Neural cell (in vitro differentiated cells): ENCODE data around the gene SYT5. TPM values are rescaled to one million over a fixed set of nuclear protein-coding genes. Genes with fewer than 3 reads are reported as not detected.
A peak's percentile ranks its signal among the peaks of the same experiment; 100 is the strongest.

Experiments
- H2AFZ ChIP-seq: fragments of 200-600, 300-800 bp; sonication (generic), shearing (Covaris generic); 2 replicates; pipeline ENCODE4 v1.6.0; 2014; ENCODE audit warnings: low read depth, mild to moderate bottlenecking, antibody characterized with exemption, low read length, moderate library complexity
- H3F3A ChIP-seq: fragments of 200-600 bp; shearing (Covaris generic); 2 replicates; pipeline ENCODE4 v1.6.1; 2016; ENCODE audit warnings: mild to moderate bottlenecking, moderate library complexity, mixed read lengths, antibody characterized with exemption, low read length; ENCODE audit not compliant: insufficient read depth, poor library complexity, severe bottlenecking
- H3K27ac ChIP-seq: fragments of 200-600, 300-800 bp; sonication (generic), shearing (Covaris generic); 2 replicates; pipeline ENCODE4 v1.5.1; 2014; ENCODE audit warnings: mild to moderate bottlenecking, low read length, moderate library complexity
- H3K27me3 ChIP-seq: fragments of 300-800, 200-600 bp; sonication (generic), shearing (Covaris generic); 2 replicates; pipeline ENCODE4 v1.6.0; 2014; ENCODE audit warnings: mild to moderate bottlenecking, low read depth, low read length, moderate library complexity; ENCODE audit not compliant: insufficient read depth
- H3K36me3 ChIP-seq: fragments of 300-800, 200-600 bp; sonication (generic), shearing (Covaris generic); 2 replicates; pipeline ENCODE4 v1.5.1; 2014; ENCODE audit warnings: mild to moderate bottlenecking, antibody characterized with exemption, low read length, moderate library complexity; ENCODE audit not compliant: insufficient read depth
- H3K4me2 ChIP-seq: fragments of 300-800, 200-600 bp; sonication (generic), shearing (Covaris generic); 2 replicates; pipeline ENCODE4 v1.6.0; 2014; ENCODE audit warnings: mild to moderate bottlenecking, low read length
- H3K4me3 ChIP-seq: fragments of 300-800, 200-600 bp; sonication (generic), shearing (Covaris generic); 2 replicates; pipeline ENCODE4 v1.5.1; 2014; ENCODE audit warnings: mild to moderate bottlenecking, low read length, moderate library complexity
- H3K79me2 ChIP-seq: fragments of 200-600 bp; shearing (Covaris generic); replicated peaks from 2 replicates; pipeline ENCODE4 v1.6.0; 2014; ENCODE audit warnings: mild to moderate bottlenecking, low read length, moderate library complexity; ENCODE audit not compliant: insufficient read depth
- H3K9ac ChIP-seq: fragments of 300-800, 200-600 bp; sonication (generic), shearing (Covaris generic); 2 replicates; pipeline ENCODE4 v1.6.1; 2016; ENCODE audit warnings: mild to moderate bottlenecking, low read length, mixed read lengths
- H3K9me2 ChIP-seq: fragments of 200-600 bp; shearing (Covaris generic); 2 replicates; pipeline ENCODE4 v1.6.1; 2016; ENCODE audit warnings: mild to moderate bottlenecking, low read length, mixed read lengths; ENCODE audit not compliant: insufficient read depth
- H3K9me3 ChIP-seq: fragments of 200-600, 300-800 bp; sonication (generic), shearing (Covaris generic); 2 replicates; pipeline ENCODE4 v1.6.1; 2016; ENCODE audit warnings: mild to moderate bottlenecking, mixed run types, low read length, moderate library complexity, mixed read lengths
- H4K20me1 ChIP-seq: fragments of 200-600 bp; shearing (Covaris generic); 2 replicates; pipeline ENCODE4 v1.6.1; 2016; ENCODE audit warnings: mild to moderate bottlenecking, mixed run types; ENCODE audit not compliant: insufficient read depth
- EP300 ChIP-seq: fragments of 450-650 bp; conservative IDR thresholded peaks from 2 replicates; pipeline ENCODE4 v1.6.1; 2014; ENCODE audit warnings: antibody characterized with exemption, mild to moderate bottlenecking, moderate library complexity; ENCODE audit not compliant: poor library complexity, severe bottlenecking
- EZH2 ChIP-seq: fragments of 200-600, 300-800 bp; shearing (Covaris generic), sonication (generic); IDR thresholded peaks from 2 replicates; pipeline ENCODE4 v1.6.1; 2014; ENCODE audit warnings: antibody characterized with exemption, low read length, borderline replicate concordance, mild to moderate bottlenecking; ENCODE audit not compliant: insufficient read depth, poor library complexity, severe bottlenecking
- MXI1 ChIP-seq: fragments of 450-650 bp; conservative IDR thresholded peaks from 2 replicates; pipeline ENCODE4 v1.6.1; 2014; ENCODE audit warnings: antibody characterized with exemption, mild to moderate bottlenecking; ENCODE audit not compliant: poor library complexity, severe bottlenecking
- POLR2AphosphoS5 ChIP-seq: IDR thresholded peaks from 2 replicates; pipeline ENCODE4 v1.6.1; 2012
- RAD21 ChIP-seq: fragments of 450-650 bp; conservative IDR thresholded peaks from 2 replicates; pipeline ENCODE4 v1.6.1; 2014; ENCODE audit warnings: antibody characterized with exemption, mild to moderate bottlenecking, moderate library complexity
- SMC3 ChIP-seq: fragments of 450-650 bp; conservative IDR thresholded peaks from 2 replicates; pipeline ENCODE4 v1.6.1; 2014; ENCODE audit warnings: antibody characterized with exemption, mild to moderate bottlenecking, moderate library complexity; ENCODE audit not compliant: poor library complexity
- TAF1 ChIP-seq: IDR thresholded peaks from 2 replicates; pipeline ENCODE4 v1.6.1; 2012; ENCODE audit warnings: low read depth
- polyA plus RNA-seq: library from polyadenylated mRNA; depleted of rRNA; stranded (reverse); fragments of >200 nt; gene quantifications from 2 replicates; pipeline ENCODE4 v1.2.3, GENCODE V29; 2014
- TF ChIP-seq, protein P1 (sequence below): fragments of 450-650 bp; IDR thresholded peaks from 2 replicates; pipeline ENCODE4 v1.5.1; 2014; ENCODE audit warnings: antibody characterized with exemption, mild to moderate bottlenecking, moderate library complexity; ENCODE audit not compliant: poor library complexity, severe bottlenecking
- TF ChIP-seq, protein P2 (sequence below): IDR thresholded peaks from 2 replicates; pipeline ENCODE4 v1.6.1; 2012; ENCODE audit warnings: borderline replicate concordance

SYT5 gene
- polyA plus RNA-seq, 1 donor from 2014 or later, result 237 TPM

DNA sequence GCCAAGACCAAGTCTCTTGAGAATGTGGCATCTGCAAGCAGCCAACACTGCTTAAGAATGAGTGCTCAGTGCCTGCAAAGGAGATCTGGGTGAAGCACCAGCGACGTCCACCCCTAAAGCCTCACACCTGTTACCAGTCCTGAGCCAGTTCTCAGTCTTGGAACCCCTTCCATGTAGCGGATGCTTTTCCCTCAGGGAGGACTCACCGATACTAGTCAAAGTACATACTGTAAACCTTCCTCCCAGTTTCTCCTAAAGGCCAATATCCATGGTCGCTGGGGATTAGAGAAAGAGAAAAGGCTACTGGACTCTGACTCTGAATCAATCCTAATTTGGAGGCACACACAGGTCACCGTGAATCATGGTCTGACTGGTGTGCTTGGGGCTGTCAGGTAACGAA lies 33.5 kb upstream of the SYT5 start:
- Histone ChIP-seq H4K20me1 (no peaks in the 10 kb centered on the region), H3K4me3 (no peak overlapping the region), H3K27ac (no peak overlapping the region), H3F3A (no peaks in the 10 kb centered on the region), H3K27me3 (no peaks in the 10 kb centered on the region), H3K9me2 (no peaks in the 10 kb centered on the region), H3K9ac (no peak overlapping the region), H3K79me2 (no peaks in the 10 kb centered on the region), H2AFZ (no peak overlapping the region), H3K4me2 (no peak overlapping the region), H3K9me3 (no peaks in the 10 kb centered on the region), H3K36me3 (no peaks in the 10 kb centered on the region)
- TF ChIP-seq POLR2AphosphoS5 (no peak), TAF1 (no peak), RAD21 (no peak), EP300 (no peak), MXI1 (no peak), SMC3 (no peak), EZH2 (no peak)
- TF ChIP-seq, protein P1, sequence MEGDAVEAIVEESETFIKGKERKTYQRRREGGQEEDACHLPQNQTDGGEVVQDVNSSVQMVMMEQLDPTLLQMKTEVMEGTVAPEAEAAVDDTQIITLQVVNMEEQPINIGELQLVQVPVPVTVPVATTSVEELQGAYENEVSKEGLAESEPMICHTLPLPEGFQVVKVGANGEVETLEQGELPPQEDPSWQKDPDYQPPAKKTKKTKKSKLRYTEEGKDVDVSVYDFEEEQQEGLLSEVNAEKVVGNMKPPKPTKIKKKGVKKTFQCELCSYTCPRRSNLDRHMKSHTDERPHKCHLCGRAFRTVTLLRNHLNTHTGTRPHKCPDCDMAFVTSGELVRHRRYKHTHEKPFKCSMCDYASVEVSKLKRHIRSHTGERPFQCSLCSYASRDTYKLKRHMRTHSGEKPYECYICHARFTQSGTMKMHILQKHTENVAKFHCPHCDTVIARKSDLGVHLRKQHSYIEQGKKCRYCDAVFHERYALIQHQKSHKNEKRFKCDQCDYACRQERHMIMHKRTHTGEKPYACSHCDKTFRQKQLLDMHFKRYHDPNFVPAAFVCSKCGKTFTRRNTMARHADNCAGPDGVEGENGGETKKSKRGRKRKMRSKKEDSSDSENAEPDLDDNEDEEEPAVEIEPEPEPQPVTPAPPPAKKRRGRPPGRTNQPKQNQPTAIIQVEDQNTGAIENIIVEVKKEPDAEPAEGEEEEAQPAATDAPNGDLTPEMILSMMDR, result no peak
- TF ChIP-seq, protein P2, sequence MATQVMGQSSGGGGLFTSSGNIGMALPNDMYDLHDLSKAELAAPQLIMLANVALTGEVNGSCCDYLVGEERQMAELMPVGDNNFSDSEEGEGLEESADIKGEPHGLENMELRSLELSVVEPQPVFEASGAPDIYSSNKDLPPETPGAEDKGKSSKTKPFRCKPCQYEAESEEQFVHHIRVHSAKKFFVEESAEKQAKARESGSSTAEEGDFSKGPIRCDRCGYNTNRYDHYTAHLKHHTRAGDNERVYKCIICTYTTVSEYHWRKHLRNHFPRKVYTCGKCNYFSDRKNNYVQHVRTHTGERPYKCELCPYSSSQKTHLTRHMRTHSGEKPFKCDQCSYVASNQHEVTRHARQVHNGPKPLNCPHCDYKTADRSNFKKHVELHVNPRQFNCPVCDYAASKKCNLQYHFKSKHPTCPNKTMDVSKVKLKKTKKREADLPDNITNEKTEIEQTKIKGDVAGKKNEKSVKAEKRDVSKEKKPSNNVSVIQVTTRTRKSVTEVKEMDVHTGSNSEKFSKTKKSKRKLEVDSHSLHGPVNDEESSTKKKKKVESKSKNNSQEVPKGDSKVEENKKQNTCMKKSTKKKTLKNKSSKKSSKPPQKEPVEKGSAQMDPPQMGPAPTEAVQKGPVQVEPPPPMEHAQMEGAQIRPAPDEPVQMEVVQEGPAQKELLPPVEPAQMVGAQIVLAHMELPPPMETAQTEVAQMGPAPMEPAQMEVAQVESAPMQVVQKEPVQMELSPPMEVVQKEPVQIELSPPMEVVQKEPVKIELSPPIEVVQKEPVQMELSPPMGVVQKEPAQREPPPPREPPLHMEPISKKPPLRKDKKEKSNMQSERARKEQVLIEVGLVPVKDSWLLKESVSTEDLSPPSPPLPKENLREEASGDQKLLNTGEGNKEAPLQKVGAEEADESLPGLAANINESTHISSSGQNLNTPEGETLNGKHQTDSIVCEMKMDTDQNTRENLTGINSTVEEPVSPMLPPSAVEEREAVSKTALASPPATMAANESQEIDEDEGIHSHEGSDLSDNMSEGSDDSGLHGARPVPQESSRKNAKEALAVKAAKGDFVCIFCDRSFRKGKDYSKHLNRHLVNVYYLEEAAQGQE, result no peak

DNA sequence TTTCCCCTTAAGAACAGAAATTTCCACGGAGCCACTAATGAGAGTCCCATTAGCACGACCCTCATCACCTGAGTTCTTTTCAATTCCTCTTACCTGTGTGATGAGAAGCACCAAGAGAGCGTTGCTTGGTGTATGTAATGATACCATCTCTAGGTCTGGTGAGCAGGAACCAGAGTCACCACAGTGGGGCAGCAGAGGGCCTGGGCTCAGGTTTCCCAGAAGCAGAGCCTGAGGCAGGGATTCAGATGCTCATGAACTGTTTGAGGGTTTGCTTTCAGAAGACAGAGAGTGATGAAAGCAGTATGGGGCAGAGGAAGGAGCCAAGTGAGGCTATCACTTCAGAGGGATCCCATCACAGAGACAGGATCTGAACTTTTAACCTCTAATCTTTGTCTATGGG lies 32.4 kb upstream of the SYT5 start:
- H3K27ac ChIP-seq, result no peak overlapping the region
- no peaks in the 10 kb centered on the region for H3F3A ChIP-seq
- H2AFZ ChIP-seq, result no peak overlapping the region
- no peaks in the 10 kb centered on the region for H3K9me3 ChIP-seq
- no peaks in the 10 kb centered on the region for H3K9me2 ChIP-seq
- H3K4me3 ChIP-seq, result no peak overlapping the region
- peak; percentile 59 for TF ChIP-seq SMC3
- TF ChIP-seq, protein P1, result peak; percentile 58
- peak; percentile 47 for TF ChIP-seq RAD21
- TF ChIP-seq TAF1, result no peak
- no peaks in the 10 kb centered on the region for H4K20me1 ChIP-seq
- H3K4me2 ChIP-seq, result no peak overlapping the region
- no peaks in the 10 kb centered on the region for H3K36me3 ChIP-seq
- H3K27me3 ChIP-seq, result no peaks in the 10 kb centered on the region
- H3K9ac ChIP-seq, result no peak overlapping the region
- H3K79me2 ChIP-seq, result no peaks in the 10 kb centered on the region
